COR-L47 (cell line): ENCODE measurements around the gene PKP1.
"Not testable (repeated sequence)": the region's sequence is repeated elsewhere in the genome, so short reads cannot be mapped to it uniquely, and the experiment has no call there.

Experiments used
- DNase-seq: peaks from one replicate; lab custom pipeline; 2025; lab: John Stamatoyannopoulos, UW

PKP1 gene

GRCh38 chr1:201282931-201283829 lies at the start of gene PKP1:
PKP1 (plus strand) TSS chr1:201283506; CDS start chr1:201283703, 197 bp downstream.
- no peak for DNase-seq

GRCh38 chr1:201239646-201240045 lies 43.7 kb upstream of the PKP1 start:
- DNase-seq = not testable (repeated sequence)

- DNase-seq = no peak
Measured at GRCh38 chr1:201240171-201240570, 43.1 kb upstream of the PKP1 start.

GRCh38 chr1:201241736-201242135 lies 41.6 kb upstream of the PKP1 start:
- DNase-seq = no peak

GRCh38 chr1:201245082-201245481 lies 38.2 kb upstream of the PKP1 start:
- peak; percentile 82 for DNase-seq

GRCh38 chr1:201248721-201249559 lies 34.4 kb upstream of the PKP1 start:
- DNase-seq = no peak

GRCh38 chr1:201250326-201251011 lies 32.8 kb upstream of the PKP1 start:
- no peak for DNase-seq

- DNase-seq = no peak
Measured at GRCh38 chr1:201251411-201251810, 31.9 kb upstream of the PKP1 start.

GRCh38 chr1:201251851-201252430 lies 31.4 kb upstream of the PKP1 start:
- DNase-seq = no peak

GRCh38 chr1:201252944-201253371 lies 30.3 kb upstream of the PKP1 start:
- DNase-seq = no peak

- DNase-seq = no peak
Measured at GRCh38 chr1:201253411-201253810, 29.9 kb upstream of the PKP1 start.

- no peak for DNase-seq
Measured at GRCh38 chr1:201253906-201254624, 29.2 kb upstream of the PKP1 start.

GRCh38 chr1:201254625-201255478 lies 28.5 kb upstream of the PKP1 start:
- DNase-seq = peak; percentile 30

- no peak for DNase-seq
Measured at GRCh38 chr1:201255479-201256362, 27.6 kb upstream of the PKP1 start.

GRCh38 chr1:201258132-201258531 lies 25.2 kb upstream of the PKP1 start:
- DNase-seq = not testable (repeated sequence)

- no peak for DNase-seq
Measured at GRCh38 chr1:201258763-201259230, 24.5 kb upstream of the PKP1 start.

- peak; percentile 85 for DNase-seq
Measured at GRCh38 chr1:201259476-201260235, 23.6 kb upstream of the PKP1 start.

GRCh38 chr1:201260236-201260590 lies 23.1 kb upstream of the PKP1 start:
- peak; percentile 79 for DNase-seq
